AG10803 (cell line): ENCODE data around the gene NUFIP2.

Experiments used
- DNase-seq: peaks from one replicate; pipeline ENCODE4 v3.0.0; 2010; ENCODE audit warnings: low read depth
- H3K4me3 ChIP-seq: 2 replicates; pipeline ENCODE4 v1.5.1; 2011; ENCODE audit warnings: mild to moderate bottlenecking, low read length, control low read depth
- CTCF ChIP-seq: conservative IDR thresholded peaks from 2 replicates; pipeline ENCODE4 v1.5.1; 2011; ENCODE audit warnings: mild to moderate bottlenecking, low read length, control low read depth, inconsistent platforms

Gene NUFIP2

GRCh38 chr17:29292992-29293889 lies 707 bp downstream of the NUFIP2 start:
- DNase-seq, result peak; percentile 44
- TF ChIP-seq CTCF, result no peak
- peak overlapping the region; percentile 95 for H3K4me3 ChIP-seq

GRCh38 chr17:29292071-29292991 lies 1.6 kb downstream of the NUFIP2 start:
- H3K4me3 ChIP-seq, result peak overlapping the region; percentile 95
- peak; percentile 40 for DNase-seq
- no peak for TF ChIP-seq CTCF

GRCh38 chr17:29291163-29291752 lies 2.7 kb downstream of the NUFIP2 start:
- H3K4me3 ChIP-seq, result peak overlapping the region; percentile 69
- peak; percentile 79 for TF ChIP-seq CTCF
- peak; percentile 72 for DNase-seq

- no peak for TF ChIP-seq CTCF
- no peak overlapping the region for H3K4me3 ChIP-seq
- no peak for DNase-seq
These were observed 4.1 kb downstream of the NUFIP2 start for GRCh38 chr17:29289852-29290251.

GRCh38 chr17:29283961-29284360 lies 10.0 kb downstream of the NUFIP2 start:
- H3K4me3 ChIP-seq, result no peak overlapping the region
- DNase-seq, result no peak
- TF ChIP-seq CTCF, result no peak

GRCh38 chr17:29283496-29283895 lies 10.5 kb downstream of the NUFIP2 start:
- H3K4me3 ChIP-seq, result no peak overlapping the region
- TF ChIP-seq CTCF, result peak; percentile 51
- peak; percentile 49 for DNase-seq
